HG02943 (cell line): Measurements from ENCODE around the gene SLC12A8.

ENCODE experiments used
- ATAC-seq: cut with Tn5 transposase; IDR thresholded peaks from one replicate; pipeline ENCODE4 v1.9.1; 2021; ENCODE audit warnings: mild to moderate bottlenecking, low read depth, moderate library complexity; ENCODE audit not compliant: unreplicated experiment

Gene SLC12A8

DNA sequence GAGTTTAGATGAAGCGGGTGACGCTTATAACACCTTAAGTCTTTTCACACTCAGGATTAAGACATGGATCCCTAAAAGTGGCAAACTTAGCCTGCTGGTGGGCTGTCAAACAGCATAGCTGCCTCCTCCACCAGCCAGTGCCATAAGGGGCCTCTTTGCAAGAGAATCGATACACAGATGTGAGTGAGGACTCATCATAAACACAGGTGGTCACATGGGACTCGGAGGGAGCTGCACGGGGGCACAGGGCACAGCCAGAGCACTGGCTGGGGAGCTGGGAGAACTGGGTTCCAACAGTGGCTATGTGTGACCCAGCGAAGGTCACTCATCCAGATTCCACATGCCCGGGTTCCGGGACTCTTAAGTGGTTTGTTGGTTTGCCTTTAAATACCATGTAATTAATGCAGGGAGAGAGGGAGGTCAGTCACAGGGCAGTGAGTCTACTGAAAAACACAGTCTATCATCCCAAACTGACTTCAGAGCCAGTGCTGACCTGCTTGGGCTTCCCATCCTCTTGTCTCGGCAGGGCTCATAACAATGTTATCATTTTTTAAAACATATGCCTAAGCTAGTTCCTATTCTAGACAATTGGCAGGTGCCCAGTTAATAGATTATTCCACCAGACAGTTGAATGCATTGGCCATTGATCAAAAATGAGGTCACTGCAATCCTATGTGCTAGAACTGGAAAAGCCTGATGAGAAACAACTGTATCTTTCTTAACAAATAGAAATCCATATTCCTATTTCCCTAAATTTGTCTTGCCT, 51.8 kb downstream of the SLC12A8 start:
- no peak for ATAC-seq

DNA sequence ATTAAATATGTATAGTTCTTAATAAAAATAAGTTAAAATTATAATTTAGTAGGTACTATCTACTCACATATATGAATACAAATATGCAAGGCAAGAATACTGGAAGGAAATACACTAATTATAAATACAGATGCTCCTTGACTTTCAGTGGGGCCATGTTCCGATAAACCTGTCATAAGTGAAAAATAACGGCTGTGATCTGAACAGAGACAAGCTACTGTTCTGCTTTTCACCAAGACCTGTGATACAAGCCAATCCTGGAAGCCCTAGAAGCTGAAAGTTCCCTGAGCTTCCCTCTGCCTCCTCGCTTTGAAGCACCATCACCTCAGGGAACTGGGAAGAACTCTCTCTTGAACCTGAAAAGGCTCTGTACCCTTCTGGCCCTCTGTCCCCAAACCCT, 55.4 kb downstream of the SLC12A8 start:
- no peak for ATAC-seq

DNA sequence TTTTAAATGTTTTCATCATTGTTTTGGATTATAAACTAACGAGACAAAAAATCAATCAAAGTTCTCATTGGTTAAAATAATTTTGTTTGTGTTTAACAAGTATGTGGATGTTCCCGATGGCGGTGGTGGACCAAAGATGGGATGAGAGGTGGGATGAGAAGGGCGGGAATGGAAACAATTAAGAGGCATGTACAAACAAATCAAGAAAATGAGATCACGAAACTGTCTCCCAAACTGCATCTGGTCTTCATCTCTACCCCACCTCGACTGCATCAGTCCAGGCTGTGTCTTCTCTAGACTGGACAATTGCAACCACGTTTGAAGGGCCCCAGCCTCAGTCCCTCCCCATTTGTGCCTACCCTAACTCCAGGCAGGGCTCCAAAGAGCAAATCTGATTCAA, 56.1 kb downstream of the SLC12A8 start:
- ATAC-seq, result no peak

DNA sequence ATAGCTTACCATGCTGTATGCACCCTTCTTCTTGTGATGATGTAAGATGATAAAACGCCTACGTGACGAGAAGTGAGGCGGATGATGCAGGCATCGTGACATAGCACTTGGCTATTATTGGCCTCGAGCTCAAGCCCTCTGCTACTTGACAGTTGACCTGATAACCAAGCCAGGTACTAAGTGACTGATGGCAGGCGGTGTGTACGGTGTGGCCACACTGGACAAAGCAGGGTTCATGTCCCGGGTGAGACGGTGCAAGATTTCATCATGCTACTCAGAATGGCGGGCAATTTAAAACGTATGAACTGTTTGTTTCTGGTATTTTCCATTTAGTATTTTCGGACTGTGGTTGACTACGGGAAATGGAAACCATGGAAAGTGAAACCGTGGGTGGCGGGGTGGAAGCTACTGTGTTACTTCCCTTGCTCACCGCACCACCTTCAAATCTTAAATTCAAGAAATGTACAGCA, 57.7 kb downstream of the SLC12A8 start:
- no peak for ATAC-seq

DNA sequence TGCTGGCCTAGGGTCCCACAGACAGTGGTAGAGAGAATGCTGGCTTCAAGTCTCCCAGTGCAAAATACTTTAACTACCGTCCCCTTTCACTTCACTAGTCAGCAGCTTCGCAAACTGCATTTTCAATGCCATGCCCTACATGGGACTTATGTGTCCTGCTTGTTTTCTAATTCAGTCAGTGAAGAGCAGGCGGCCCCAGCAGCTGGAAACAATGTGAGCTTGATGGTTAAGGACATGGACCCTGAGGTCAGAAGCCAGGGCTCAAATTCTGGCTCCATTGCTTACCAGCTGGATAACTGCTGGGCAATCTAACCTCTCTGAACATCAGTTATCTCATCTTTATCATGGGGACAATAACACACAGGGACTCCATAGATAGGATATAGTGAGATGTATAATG, 58.4 kb downstream of the SLC12A8 start:
- ATAC-seq, result no peak

DNA sequence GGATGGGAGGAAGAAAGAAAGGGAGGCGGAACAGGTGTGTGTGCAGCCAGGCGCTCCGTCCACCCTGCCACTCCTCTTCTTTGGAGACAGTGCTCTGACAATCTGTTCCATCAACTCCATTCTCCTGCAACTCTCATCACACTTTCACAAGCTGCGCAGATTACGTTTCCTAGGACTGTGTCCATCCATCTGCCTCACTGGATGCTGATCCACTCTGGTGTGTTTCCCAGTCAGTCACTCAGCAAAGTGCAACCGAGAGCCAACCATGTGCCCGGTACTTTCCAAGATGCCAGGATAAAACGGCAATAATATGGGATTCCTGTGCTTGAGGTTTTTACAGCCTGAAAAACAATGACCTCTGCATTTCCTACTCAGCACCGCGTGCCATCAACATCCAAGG, 59.6 kb downstream of the SLC12A8 start:
- ATAC-seq, result no peak

DNA sequence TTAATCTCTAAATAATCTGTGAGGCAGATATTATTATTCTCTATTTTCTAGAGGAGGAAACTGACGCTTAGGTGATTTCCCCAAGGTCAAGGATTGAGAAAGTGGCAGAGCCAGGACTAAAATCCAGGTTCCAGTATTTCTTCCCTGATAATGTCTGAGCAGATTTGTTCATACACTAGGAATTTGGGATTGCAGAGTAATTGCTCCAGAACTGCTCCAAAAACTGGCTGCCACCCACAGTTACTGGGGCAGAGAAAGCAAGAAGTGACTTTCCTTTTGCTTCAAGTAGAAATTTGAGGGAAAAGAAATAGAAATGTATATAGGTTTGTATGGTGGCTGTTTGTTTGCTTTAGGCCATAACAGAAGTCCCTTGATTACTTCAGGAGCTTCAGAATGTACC, 60.6 kb downstream of the SLC12A8 start:
- no peak for ATAC-seq

DNA sequence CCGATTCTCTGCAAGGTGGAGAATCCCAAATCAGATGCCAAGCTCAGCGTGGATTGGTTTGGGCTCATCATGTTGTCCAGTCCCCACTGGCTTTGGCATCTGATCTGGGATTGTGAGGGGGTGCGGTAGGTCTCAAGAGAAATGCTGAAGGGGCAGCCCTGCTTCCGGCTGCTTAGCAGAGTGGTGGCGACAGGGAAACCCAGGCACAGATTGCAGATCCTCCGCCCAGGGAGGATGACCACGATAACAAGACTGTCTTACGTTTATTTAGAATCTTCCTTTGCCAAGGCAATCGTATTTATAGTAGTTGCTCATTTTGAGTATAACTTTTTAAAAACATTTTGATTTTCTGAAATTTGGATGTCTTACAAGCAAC, 61.1 kb downstream of the SLC12A8 start:
- ATAC-seq, result no peak

DNA sequence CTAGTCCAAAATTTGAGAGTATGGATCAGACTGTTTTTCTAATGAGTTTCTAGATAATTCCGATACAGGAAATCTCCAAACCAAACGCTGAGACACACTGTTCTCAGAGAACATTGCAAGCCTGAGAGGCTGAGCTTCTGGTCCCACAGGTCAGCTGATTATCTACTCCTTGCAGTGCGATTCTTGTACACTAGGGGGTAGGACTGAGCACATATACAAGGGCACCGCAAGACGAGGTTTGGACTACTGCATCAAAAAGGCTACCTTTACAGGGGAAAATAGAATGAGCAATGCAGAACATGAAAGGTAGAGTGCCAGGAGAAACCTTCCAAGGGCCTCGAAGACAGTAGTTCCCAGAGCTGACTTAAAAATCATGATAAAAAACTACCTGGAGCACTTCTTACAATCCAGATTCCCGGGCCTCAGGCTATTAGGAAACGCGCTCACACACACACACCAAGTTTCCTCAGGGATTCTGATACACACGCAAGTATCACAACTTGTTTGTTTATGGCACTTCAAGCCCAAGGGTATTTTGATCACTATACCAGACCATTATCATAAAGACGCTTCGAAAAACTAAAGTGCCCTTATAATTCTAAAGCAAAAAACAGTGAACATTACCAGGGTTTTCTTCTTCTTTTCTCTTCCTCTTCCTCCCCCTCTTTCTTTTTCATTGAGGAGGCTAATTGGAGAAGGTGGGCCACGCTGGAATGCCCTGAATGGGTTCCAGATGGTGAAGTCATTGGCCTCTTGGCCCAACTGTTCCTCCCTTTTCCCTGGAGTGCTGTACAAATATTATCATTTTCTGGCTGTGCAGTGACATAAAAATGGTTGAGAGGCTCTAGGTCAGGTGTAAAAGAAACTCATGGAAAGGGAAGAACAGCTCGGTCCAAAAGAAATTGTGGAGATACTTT, 61.8 kb downstream of the SLC12A8 start:
- no peak for ATAC-seq

DNA sequence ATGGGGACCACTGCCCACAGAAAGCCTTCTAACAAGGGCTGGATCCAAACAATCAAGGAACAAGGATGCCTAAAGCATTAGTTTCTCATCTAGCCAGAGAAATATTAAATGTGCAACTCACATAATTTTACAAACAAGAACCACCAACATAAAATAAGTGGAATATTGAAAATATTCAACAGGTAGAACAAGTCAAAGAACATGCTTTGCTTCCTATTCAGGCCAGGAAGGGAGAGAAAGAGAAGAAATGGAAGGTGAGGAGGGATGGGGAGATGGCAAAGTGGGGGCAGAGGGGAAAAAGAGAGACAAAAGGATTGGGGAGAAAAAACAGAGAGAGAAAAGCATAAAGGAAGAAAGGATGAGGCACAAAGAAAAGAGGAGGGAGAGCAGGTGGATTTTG, 63.1 kb downstream of the SLC12A8 start:
- no peak for ATAC-seq

DNA sequence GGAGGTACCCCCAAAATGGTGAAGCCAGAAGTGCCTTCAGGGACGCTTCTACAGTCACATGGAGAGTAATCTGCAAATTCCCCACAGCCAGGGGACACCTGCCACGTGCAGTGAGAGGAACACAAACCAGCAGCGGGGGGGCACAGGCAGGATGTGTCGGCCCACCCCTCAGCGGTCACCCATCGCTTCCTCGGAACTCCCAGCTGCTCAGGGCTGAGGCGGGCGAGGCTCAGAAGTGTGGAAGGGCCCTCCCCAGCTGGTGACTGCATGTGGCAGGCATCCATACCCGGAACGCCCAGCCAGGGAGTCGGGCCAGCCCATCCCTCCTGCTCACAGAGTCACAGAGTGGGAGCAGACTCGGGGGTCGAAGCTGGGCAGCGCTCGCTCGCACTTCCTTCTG, 63.7 kb downstream of the SLC12A8 start:
- ATAC-seq, result no peak

DNA sequence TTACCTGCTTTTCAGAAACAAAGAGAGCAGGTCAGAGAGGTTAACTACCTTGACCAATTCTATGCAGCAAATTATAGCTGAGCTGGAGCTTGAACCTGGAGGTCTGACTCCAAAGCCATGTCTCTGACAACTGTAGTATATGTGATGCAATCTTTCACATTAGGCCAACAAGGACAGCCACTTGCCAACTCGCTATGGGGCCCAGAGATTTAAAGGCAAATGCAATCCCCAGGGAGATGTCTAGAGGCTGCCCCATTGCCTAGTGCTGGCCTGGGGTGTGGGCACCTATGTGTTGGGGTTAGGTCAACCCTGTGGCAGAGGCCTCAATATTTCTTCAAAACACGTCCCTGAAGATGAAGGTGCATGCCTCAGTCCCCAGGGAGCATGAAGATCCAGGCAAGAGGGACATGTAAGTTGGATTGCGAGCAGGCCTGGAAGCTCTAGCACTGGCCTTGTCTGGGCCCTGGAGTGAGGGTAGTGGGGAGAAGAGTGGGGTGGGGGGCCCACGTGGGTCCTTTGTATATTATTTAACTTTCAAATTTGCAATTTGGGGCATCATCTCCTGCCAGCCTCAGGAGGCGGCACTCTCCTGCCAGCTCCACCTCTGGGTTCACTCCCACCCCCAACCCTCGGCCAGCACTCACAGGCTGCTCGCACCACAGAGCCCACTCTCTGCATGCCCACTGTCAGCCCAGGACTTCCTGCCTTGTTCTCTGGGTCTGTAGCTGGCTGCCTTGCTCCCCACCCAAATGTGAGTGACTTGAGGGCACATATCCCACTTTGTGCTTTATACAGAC, 64.3 kb downstream of the SLC12A8 start:
- ATAC-seq, result no peak

DNA sequence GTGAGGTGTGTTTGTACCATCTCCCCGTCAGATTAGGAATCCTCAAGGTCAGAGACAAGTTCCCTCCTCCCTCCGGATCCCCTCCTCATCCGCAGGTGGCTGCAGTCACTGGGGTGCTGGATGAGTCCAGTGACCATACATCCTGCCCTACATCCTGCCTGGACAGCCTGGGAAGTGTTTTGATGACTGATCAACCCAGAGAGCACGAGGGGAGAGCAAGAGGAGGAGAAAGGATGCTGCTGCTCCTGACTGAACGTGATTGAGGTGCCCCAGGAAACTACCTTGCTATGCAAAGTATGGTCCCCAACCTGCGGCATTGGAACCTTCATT, 65.1 kb downstream of the SLC12A8 start:
- no peak for ATAC-seq

DNA sequence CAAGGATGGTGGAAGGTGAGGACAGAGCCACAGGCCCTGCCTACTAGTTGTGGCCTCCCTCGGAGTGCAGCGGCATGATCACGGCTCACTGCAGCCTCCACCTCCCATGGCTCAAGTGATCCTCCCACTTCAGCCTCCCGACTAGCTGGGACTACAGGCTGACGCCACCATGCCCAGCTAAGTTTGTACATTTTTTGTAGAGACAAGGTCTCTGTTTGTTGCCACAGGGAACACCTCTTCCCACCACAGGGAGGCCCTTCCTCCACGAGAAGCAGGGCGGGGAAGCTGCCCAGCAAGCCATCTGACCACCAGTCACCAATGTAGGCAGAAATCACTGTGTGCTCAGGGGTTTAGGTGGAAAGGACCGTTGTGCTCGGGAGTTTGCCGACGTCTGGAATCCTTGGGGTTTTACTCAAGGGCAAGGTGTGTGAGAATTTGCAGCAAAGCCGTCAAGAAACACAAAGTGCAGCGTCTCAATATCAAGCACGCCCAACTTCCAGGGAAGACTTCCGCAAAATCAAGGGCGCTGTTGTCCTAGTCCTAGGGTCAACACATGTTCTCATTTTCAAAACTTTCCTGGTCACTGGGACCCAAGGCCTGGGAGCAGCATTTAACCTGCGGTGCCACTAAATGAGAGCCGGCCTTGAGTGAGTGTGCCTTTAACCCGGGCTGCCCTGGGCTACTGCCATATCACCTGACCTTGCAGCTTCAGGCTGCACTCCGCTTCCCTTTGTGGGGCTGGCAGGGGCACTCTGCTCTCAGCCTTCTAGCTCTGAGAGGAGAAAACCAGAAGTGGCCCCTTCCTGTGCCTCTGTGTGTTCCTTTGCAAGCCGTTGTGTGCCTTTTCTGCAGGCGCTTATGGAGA, 65.7 kb downstream of the SLC12A8 start:
- ATAC-seq, result peak; percentile 58

DNA sequence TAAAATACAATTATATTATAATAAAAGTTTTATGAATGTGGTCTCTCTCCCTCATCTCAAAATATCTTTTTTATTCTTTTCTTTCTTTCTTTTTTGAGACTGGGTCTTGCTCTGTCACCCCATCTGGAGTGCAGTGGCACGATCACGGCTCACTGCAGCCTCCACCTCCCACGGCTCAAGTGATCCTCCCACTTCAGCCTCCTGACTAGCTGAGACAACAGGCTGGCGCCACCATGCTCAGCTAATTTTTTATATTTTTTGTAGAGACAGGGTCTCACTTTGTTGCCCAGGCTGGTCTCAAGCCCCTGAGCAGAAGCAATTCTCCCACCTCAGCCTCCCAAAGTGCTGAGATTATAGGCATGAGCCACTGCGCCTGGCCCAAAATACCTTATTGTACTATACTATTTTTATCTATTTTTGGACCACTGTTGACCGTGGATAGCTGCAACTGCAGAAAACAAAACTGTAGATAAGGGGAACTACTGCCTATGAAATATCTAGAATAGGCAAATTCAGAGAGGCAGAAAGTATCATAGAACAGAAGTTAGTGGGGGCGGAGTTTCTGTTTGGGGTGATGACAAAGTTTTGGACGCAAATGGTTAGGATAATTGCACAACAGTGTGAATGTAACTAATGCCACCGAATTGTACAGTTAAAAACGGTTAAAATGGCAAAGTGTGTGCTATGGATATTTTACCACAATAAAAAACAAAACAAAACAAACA, 66.6 kb downstream of the SLC12A8 start:
- no peak for ATAC-seq

DNA sequence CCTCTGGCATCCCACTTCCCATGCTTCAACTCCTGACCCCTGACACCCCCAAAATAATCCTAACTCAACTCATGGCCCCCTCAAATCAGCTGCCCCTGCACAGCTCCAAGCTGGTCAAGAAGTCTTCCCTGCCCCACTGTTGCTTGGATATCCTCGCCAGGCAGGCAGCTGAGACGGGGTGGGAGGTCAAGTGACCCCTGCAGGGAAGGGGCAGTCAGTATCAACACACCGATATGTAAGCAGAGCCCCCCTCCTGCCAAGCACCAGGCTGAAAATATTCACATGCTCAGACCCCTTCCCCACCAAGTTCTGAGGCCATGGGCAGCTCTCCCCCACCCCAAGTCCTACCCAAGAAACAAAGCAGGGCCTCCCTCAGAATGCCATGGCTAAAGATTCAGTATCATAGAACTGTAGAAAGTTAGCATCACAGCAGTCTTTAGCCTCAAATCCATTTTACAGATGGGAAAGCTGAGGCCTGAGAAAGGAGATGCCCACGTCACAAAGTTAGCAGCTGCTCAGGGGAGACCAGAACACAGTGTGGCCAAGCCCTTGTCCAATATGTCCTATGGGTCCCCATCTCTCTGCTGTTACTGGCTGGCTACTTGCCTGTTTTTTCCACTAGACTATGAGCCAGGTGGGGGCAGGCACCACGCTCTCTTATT, 67.8 kb downstream of the SLC12A8 start:
- ATAC-seq, result no peak

DNA sequence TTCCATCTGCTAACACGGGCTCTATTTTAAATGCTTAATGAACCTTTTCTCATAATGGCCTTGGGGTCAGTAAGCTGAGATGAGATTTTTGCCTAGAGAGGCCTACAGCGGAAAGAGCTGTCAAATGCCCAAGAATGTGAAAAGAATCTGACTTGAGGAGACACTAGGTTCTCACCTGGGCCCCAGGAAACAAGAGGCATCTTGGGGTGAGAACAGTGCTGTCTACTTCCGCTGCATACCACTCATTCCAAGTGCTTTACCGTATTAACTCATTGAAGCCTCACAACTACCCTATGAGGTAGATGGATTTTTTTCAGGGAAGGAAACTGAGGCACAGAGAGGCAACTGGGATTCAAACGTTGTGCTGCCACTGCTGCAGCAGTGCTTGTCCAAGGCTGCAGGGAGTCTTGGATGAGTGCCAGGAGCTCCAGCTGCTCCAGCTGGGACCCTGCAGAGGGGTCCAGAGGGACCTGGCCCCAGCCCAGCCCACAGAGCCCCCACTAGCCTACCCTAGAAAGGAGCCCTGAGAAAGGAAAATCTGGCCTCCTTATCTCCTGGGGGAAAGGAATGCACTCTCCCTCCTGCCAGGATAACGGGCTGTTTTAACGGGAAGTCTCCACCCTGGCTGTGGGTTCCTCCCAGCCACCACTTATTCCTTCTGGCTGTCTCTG, 68.4 kb downstream of the SLC12A8 start:
- ATAC-seq, result no peak

DNA sequence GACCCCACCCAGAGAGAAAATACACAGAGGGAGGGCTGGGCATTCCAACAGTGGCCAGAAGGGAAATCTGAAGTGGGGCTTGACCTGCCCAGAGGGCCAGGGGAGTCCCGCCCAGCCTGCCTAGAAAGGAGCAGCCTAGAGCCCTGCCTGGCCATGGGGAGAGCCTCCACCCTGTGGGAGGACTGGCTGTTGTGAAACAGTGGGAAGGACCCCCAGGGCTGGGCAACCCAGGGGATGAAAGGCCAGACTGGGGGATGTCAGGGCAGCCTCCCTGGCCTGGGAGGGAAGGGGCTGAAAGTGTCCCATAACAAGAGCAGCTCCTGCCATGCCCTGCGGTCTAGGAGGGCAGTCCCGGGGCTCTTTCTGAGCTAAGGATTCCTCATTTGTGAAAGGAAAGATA, 69.0 kb downstream of the SLC12A8 start:
- no peak for ATAC-seq
